RWPE2 (cell line): ENCODE data around the gene SMPDL3B.

Experiments used
- ATAC-seq: fragments of 200-7000 bp; cut with Tn5 transposase; 3 replicates; pipeline ENCODE4 v1.9.1; 2021; ENCODE audit warnings: low read depth
- DNase-seq: peaks from one replicate; pipeline ENCODE4 v3.0.0-alpha.2; 2020; ENCODE audit warnings: low spot score
- H3K27ac ChIP-seq: fragments of 450-650 bp; 2 replicates; pipeline ENCODE4 v1.5.1; 2017; ENCODE audit warnings: mild to moderate bottlenecking; ENCODE audit not compliant: poor library complexity, severe bottlenecking
- H3K27me3 ChIP-seq: fragments of 250-450 bp; sonication (Bioruptor Pico); 2 replicates; pipeline ENCODE4 v1.5.1; 2021; ENCODE audit warnings: mild to moderate bottlenecking, moderate library complexity; ENCODE audit not compliant: insufficient read depth, poor library complexity, severe bottlenecking
- H3K36me3 ChIP-seq: fragments of 250-450 bp; sonication (Bioruptor Pico); 2 replicates; pipeline ENCODE4 v1.5.1; 2020; ENCODE audit warnings: low read depth, mild to moderate bottlenecking, moderate library complexity
- H3K4me1 ChIP-seq: fragments of 250-450 bp; sonication (Bioruptor Pico); 2 replicates; pipeline ENCODE4 v1.5.1; 2021; ENCODE audit warnings: mild to moderate bottlenecking, moderate library complexity; ENCODE audit not compliant: insufficient read depth, poor library complexity, severe bottlenecking
- H3K4me3 ChIP-seq: fragments of 250-450 bp; sonication (Bioruptor Pico); 2 replicates; pipeline ENCODE4 v1.5.1; 2021; ENCODE audit warnings: mild to moderate bottlenecking, moderate library complexity; ENCODE audit not compliant: severe bottlenecking
- H3K9me3 ChIP-seq: fragments of 250-450 bp; sonication (Bioruptor Pico); 2 replicates; pipeline ENCODE4 v1.5.1; 2021; ENCODE audit warnings: mild to moderate bottlenecking, moderate library complexity; ENCODE audit not compliant: severe bottlenecking
- TF ChIP-seq, protein P1 (sequence below): fragments of 450-650 bp; IDR thresholded peaks from one replicate; pipeline ENCODE4 v1.5.1; 2017; ENCODE audit warnings: mild to moderate bottlenecking, moderate library complexity; ENCODE audit not compliant: poor library complexity, severe bottlenecking

Gene SMPDL3B

GRCh38 chr1:27934818-27935549, at the start of gene SMPDL3B:
Gene SMPDL3B, plus strand, starts transcription at chr1:27935000. Its CDS starts 184 bp downstream, at chr1:27935184.
- no peaks in the 10 kb centered on the region for H3K9me3 ChIP-seq
- DNase-seq = no peak
- ATAC-seq = peak; percentile 98
- H3K4me3 ChIP-seq = peak within 1 kb of the TSS; percentile 10
- H3K27me3 ChIP-seq = no peaks in the 10 kb centered on the region
- no peaks in the 10 kb centered on the region for H3K4me1 ChIP-seq
- TF ChIP-seq, protein P1, sequence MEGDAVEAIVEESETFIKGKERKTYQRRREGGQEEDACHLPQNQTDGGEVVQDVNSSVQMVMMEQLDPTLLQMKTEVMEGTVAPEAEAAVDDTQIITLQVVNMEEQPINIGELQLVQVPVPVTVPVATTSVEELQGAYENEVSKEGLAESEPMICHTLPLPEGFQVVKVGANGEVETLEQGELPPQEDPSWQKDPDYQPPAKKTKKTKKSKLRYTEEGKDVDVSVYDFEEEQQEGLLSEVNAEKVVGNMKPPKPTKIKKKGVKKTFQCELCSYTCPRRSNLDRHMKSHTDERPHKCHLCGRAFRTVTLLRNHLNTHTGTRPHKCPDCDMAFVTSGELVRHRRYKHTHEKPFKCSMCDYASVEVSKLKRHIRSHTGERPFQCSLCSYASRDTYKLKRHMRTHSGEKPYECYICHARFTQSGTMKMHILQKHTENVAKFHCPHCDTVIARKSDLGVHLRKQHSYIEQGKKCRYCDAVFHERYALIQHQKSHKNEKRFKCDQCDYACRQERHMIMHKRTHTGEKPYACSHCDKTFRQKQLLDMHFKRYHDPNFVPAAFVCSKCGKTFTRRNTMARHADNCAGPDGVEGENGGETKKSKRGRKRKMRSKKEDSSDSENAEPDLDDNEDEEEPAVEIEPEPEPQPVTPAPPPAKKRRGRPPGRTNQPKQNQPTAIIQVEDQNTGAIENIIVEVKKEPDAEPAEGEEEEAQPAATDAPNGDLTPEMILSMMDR = no peak
- no peaks in the 10 kb centered on the region for H3K36me3 ChIP-seq
- H3K27ac ChIP-seq = no peak within 1 kb of the TSS

DNA sequence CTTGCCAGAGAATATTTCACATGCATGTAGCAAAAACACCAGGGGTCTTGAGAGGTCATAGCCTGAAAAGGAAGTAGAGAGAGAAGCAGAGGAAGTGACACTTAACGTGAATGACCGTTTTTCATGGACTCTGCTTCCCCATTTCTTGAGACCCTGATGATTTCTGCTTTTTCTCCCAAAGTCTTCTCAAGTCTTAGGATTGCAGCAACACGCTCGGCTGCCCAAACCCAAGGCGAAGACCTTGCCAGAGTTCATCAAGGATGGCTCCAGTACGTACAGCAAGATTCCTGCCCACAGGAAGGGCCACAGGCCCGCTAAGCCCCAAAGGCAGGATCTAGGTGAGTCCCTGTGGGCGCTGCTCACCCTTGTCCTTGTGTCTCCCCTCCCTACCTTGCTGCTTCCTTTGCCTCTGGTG, 49.7 kb upstream of the SMPDL3B start:
- TF ChIP-seq, protein P1 = no peak
- no peaks in the 10 kb centered on the region for H3K4me1 ChIP-seq
- ATAC-seq (no peak), DNase-seq (no peak)
- H3K9me3 ChIP-seq = no peaks in the 10 kb centered on the region
- H3K4me3 ChIP-seq = no peak overlapping the region
- 0 out of 2 replicates have a peak, but pooled peaks cover 4% of the 10 kb centered on the region for H3K36me3 ChIP-seq
- no peak overlapping the region for H3K27ac ChIP-seq
- H3K27me3 ChIP-seq = no peaks in the 10 kb centered on the region

DNA sequence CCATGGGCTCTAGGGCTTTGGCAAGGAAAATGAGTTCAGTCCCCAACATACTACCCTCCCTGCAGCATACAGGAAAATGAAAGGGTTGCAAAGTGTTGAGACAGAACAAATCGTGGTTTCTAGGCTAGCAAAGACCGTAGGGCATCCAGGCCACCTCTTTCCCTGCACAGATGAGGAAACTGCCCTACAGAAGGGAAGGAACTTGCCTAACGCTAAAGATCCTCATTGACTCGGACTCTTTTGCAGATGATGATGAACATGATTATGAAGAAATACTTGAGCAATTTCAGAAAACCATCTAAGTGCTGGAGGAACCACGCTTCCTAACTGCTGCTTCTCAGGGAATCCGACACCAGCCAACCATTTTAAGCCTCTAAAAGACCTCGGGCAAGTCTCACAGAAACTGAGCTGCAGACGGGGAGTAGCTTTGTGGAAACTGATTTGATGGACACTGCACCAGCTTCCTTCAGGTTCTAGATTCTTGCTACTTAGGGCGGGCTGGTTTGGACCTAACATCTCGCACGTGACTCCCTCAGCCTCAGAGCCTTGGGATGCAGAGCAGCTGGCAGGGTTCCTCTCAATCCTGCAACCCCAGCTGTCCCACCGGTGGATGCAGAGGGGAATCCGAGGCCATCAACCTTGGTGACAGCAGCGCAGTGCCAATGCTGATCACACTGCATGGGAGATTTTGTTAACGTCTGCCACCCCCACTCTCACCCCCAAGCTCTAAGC, 49.0 kb upstream of the SMPDL3B start:
- DNase-seq (no peak), ATAC-seq (no peak)
- no peaks in the 10 kb centered on the region for H3K9me3 ChIP-seq
- no peaks in the 10 kb centered on the region for H3K27me3 ChIP-seq
- no peaks in the 10 kb centered on the region for H3K4me1 ChIP-seq
- no peak overlapping the region for H3K27ac ChIP-seq
- H3K36me3 ChIP-seq = peaks cover 5% of the 10 kb centered on the region
- H3K4me3 ChIP-seq = no peak overlapping the region
- TF ChIP-seq, protein P1 = no peak

- Histone ChIP-seq H3K27me3 (no peaks in the 10 kb centered on the region), H3K9me3 (no peaks in the 10 kb centered on the region), H3K27ac (no peak overlapping the region), H3K4me1 (no peaks in the 10 kb centered on the region), H3K36me3 (peaks cover 11% of the 10 kb centered on the region), H3K4me3 (no peak overlapping the region)
- TF ChIP-seq, protein P1 = no peak
- no peak for ATAC-seq
- DNase-seq = no peak
Measured at GRCh38 chr1:27886353-27886679, 48.5 kb upstream of the SMPDL3B start.

DNA sequence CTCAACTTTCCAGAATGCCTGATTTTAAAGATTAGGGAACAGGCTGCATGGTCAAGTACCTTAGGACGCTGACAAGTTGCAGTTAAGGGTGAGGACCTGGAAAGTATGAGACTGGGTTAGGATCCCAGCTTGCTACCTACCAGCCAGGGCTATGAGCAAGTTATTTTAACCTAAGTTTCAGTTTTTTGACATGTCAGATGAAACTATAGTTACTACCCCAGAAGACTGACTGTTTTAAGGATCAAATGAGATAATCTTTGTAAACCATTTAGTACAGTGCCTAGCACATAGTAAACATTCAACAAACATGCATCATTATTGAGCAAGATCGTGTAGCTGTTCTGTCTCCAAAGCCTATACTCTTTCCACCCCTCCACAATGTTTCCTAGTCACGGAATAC, 48.1 kb upstream of the SMPDL3B start:
- no peaks in the 10 kb centered on the region for H3K4me1 ChIP-seq
- TF ChIP-seq, protein P1 = no peak

More for the DNA sequence above, 48.1 kb upstream of the SMPDL3B start:
- H3K27ac ChIP-seq = no peak overlapping the region
- no peak for DNase-seq
- ATAC-seq = no peak
- H3K4me3 ChIP-seq = no peak overlapping the region
- no peaks in the 10 kb centered on the region for H3K27me3 ChIP-seq
- H3K9me3 ChIP-seq = no peaks in the 10 kb centered on the region
- H3K36me3 ChIP-seq = peaks cover 15% of the 10 kb centered on the region
